Mucosa of descending colon (tissue), 3 donors: Measurements from ENCODE around the gene TUBA3E. TPM values are rescaled to one million over a fixed set of nuclear protein-coding genes. Genes with fewer than 3 reads are reported as not detected.
"Not testable (repeated sequence)": the region's sequence is repeated elsewhere in the genome, so short reads cannot be mapped to it uniquely, and the experiment has no call there.

Experiments
- ATAC-seq: fragments of 200-7000 bp; cut with Tn5 transposase; one replicate; pipeline ENCODE4 v1.9.1; 2020; ENCODE audit warnings: mild to moderate bottlenecking, moderate library complexity
- DNase-seq, 3 donors: peaks; one replicate each; pipeline ENCODE4 v3.0.0-alpha.2; 2020
- H3K36me3 ChIP-seq: fragments of 200-600 bp; one replicate; pipeline ENCODE4 v1.8.0; 2021; ENCODE audit warnings: low read depth, mild to moderate bottlenecking
- H3K4me1 ChIP-seq: fragments of 200-600 bp; one replicate; pipeline ENCODE4 v1.8.0; 2021; ENCODE audit warnings: low read depth, mild to moderate bottlenecking
- H3K4me3 ChIP-seq: fragments of 200-600 bp; one replicate; pipeline ENCODE4 v1.8.0; 2021; ENCODE audit warnings: mild to moderate bottlenecking
- H3K9me3 ChIP-seq: fragments of 200-600 bp; one replicate; pipeline ENCODE4 v1.8.0; 2021; ENCODE audit warnings: mild to moderate bottlenecking
- intact Hi-C, 2 donors: fragments of 100-400 bp; cut with DNase I in 1 of 2; cut with micrococcal nuclease in 1 of 2; formaldehyde crosslinking; loops; one replicate each; pipeline versions ENCODE4 v1.11.0 to v1.11.1; 2022; cut with DNase I, micrococcal nuclease
- total RNA-seq, 3 donors: library from RNA; stranded (reverse); fragmentation: NEBNext Ultra II Directional in 2 of 3; extraction: Animal tissue kit (Norgen Biotek cat#: 25700) in 2 of 3; gene quantifications; one replicate each; pipeline versions ENCODE4 v1.2.1 to v1.2.4, GENCODE V29; 2021 to 2023
- TF ChIP-seq, protein P1 (sequence below): fragments of 200-600 bp; IDR thresholded peaks from one replicate; pipeline ENCODE4 v1.8.0; 2022; ENCODE audit warnings: antibody characterized with exemption, mild to moderate bottlenecking
- donor health status: DM: no; HTN: no; CAD: no; lungs with moderate emphysema.
- donor health status: DM: no; HTN: no; CAD: no.
- donor health status: DM: no; HTN: yes; CAD: no.

The TUBA3E gene
- total RNA-seq, 3 donors from 2014 or later: not detected

- TF ChIP-seq, protein P1, sequence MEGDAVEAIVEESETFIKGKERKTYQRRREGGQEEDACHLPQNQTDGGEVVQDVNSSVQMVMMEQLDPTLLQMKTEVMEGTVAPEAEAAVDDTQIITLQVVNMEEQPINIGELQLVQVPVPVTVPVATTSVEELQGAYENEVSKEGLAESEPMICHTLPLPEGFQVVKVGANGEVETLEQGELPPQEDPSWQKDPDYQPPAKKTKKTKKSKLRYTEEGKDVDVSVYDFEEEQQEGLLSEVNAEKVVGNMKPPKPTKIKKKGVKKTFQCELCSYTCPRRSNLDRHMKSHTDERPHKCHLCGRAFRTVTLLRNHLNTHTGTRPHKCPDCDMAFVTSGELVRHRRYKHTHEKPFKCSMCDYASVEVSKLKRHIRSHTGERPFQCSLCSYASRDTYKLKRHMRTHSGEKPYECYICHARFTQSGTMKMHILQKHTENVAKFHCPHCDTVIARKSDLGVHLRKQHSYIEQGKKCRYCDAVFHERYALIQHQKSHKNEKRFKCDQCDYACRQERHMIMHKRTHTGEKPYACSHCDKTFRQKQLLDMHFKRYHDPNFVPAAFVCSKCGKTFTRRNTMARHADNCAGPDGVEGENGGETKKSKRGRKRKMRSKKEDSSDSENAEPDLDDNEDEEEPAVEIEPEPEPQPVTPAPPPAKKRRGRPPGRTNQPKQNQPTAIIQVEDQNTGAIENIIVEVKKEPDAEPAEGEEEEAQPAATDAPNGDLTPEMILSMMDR: no peak
Observed at GRCh38 chr2:130156624-130157004, 41.6 kb downstream of the TUBA3E start.

GRCh38 chr2:130155956-130156623, 42.1 kb downstream of the TUBA3E start:
- intact Hi-C loops: not testable (repeated sequence)

More at GRCh38 chr2:130156624-130157004, 41.6 kb downstream of the TUBA3E start:
- intact Hi-C loops: no loop called here
- Histone ChIP-seq H3K36me3 (no peaks in the 10 kb centered on the region), H3K4me1 (no peaks in the 10 kb centered on the region), H3K9me3 (no peaks in the 10 kb centered on the region), H3K4me3 (no peak overlapping the region)
- ATAC-seq: no peak
- no peak for DNase-seq

GRCh38 chr2:130154773-130155765, 43.2 kb downstream of the TUBA3E start:
- TF ChIP-seq, protein P1: no peak
- Histone ChIP-seq H3K9me3 (no peaks in the 10 kb centered on the region), H3K4me1 (no peaks in the 10 kb centered on the region), H3K36me3 (no peaks in the 10 kb centered on the region), H3K4me3 (no peak overlapping the region)
- intact Hi-C loops: no loop called here
- DNase-seq (no peak), ATAC-seq (no peak)

More at GRCh38 chr2:130155956-130156623, 42.1 kb downstream of the TUBA3E start:
- H3K4me3 ChIP-seq, H3K36me3 ChIP-seq, H3K4me1 ChIP-seq, H3K9me3 ChIP-seq: not testable (repeated sequence)
- DNase-seq: peak in 2 of 3 donors; percentile 66 to 69
- ATAC-seq: peak; percentile 74

DNA sequence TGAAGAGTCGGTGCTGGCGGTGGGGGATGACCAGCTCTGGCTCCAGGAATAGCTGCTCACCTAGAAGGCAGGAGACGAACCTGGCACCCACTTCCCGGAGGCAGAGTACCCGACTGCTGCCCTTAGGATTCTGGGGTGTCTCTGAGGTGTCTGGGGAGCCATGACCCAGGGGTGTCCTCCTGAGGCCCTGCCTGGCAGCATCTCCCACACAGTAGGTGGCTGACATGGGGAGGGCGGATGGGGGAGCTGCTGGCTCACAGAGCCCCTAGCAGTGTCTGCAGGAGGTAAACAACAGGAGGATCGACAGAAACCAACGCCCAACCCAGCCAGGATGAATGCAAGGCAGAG, 43.8 kb downstream of the TUBA3E start:
- ATAC-seq, H3K9me3 ChIP-seq, H3K36me3 ChIP-seq, H3K4me1 ChIP-seq, DNase-seq, intact Hi-C loops, H3K4me3 ChIP-seq: not testable (repeated sequence)

DNA sequence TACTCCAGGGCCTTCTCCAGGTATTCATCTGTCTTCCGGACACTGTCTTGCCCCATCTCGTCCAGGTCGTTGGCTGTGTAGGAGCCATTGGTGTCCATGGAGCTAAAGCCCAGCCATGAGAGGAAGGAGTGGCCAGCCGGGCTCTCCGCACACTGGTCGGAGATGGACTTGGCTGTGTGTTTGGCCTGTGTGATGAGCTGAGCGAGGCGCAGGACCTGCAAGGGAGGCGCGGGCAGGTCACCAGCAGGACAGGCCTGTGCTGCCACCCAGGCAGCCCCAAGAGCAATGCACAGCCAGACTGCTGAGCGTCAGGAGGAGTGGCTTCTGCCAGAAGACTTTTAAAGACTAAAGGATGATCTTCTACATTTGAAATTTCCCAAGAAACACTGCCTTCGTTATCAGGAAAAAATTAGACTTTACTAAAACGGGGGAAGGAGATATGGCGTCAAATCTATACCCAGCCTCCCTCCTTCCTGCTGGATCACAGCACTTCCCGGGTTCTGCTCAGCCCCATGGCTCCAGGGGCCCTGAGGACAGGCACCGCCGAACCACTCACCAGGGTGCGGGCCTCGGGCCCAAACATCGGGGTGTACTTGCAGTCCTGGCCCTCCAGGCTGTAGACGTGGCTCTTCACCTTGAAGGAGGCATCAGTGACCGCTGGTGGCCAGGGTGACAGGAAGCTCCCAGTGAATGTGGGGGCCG, 44.4 kb downstream of the TUBA3E start:
- H3K9me3 ChIP-seq, H3K36me3 ChIP-seq, intact Hi-C loops, DNase-seq, H3K4me1 ChIP-seq, ATAC-seq, H3K4me3 ChIP-seq: not testable (repeated sequence)

DNA sequence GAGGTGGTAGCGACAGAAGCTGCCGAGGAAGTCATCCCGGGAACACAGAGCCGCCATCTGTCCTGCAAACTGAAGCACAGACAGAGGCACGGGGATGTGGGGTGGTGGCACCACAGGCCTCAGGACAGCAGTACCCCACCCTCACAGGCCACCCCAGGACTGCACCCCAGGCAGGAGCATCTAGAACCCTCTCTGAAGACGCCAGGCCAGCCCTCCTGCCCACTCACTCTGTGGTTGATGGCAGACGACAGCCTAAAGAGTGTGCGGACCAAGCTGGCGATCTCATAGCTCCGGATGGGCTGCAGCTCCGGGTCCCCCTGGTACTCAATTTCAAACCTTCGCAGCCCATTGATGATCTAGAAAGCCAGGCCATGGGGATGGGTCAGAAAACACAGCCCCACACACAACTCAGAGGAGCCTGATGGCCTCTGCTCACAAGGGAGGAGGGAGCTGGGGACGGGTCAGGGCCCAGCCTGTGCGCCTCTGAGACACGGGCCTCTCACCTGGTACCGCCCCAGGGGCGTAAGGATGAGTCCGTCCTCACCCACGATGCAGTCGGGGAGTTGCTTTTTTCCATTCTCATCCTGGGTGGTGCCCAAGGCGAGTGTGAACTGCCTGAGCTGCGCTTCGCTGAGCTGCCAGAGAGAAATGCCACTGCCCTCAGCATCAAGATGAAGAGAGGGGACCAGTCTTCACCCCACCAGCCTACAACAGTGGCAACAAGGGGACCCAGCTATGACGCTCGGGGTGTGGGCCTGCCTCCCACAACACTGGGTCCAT, 45.2 kb downstream of the TUBA3E start:
- no peaks in the 10 kb centered on the region for H3K4me1 ChIP-seq
- TF ChIP-seq, protein P1: no peak
- H3K4me3 ChIP-seq: no peak overlapping the region
- intact Hi-C loops: no loop called here
- no peak for DNase-seq
- H3K9me3 ChIP-seq: no peaks in the 10 kb centered on the region
- no peaks in the 10 kb centered on the region for H3K36me3 ChIP-seq
- ATAC-seq: no peak

- not testable (repeated sequence) for H3K9me3 ChIP-seq, ATAC-seq
Observed at GRCh38 chr2:130152136-130152815, 46.0 kb downstream of the TUBA3E start.

DNA sequence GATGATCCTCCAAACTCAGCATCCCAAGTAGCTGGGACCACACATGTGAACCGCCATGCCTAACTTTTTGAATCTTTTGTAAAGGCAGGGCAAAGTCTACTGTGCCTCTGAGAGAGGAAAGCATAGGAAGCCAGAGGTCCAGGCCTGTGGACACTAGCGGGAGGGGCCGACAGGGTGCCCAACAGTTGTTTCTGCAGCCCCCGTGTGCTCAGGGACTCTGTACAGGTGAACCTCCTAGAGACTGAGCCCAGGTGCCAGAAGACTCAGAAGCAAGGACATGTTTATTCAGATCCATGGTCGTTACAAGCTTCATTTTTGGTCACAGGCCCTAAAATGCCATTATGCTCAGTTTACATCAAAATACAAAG, 47.1 kb downstream of the TUBA3E start:
- H3K4me1 ChIP-seq, ATAC-seq, DNase-seq, intact Hi-C loops, H3K4me3 ChIP-seq, H3K9me3 ChIP-seq, H3K36me3 ChIP-seq: not testable (repeated sequence)

More at GRCh38 chr2:130152136-130152815, 46.0 kb downstream of the TUBA3E start:
- intact Hi-C loops, H3K4me3 ChIP-seq, H3K4me1 ChIP-seq, DNase-seq, H3K36me3 ChIP-seq: not testable (repeated sequence)
